NB4 (cell line): ENCODE measurements around the gene KIF1B.

ENCODE experiments used
- POLR2A ChIP-seq: IDR thresholded peaks from 2 replicates; pipeline ENCODE4 v1.6.1; 2011; ENCODE audit warnings: mild to moderate bottlenecking; ENCODE audit not compliant: insufficient read length; ENCODE audit errors: extremely low read depth
- TF ChIP-seq, protein P1 (sequence below): IDR thresholded peaks from one replicate; pipeline ENCODE4 v1.5.1; 2012; ENCODE audit warnings: low read depth, low read length
- TF ChIP-seq, protein P2 (sequence below): IDR thresholded peaks from 2 replicates; pipeline ENCODE4 v1.6.1; 2011; ENCODE audit warnings: low read depth, low read length

DNA sequence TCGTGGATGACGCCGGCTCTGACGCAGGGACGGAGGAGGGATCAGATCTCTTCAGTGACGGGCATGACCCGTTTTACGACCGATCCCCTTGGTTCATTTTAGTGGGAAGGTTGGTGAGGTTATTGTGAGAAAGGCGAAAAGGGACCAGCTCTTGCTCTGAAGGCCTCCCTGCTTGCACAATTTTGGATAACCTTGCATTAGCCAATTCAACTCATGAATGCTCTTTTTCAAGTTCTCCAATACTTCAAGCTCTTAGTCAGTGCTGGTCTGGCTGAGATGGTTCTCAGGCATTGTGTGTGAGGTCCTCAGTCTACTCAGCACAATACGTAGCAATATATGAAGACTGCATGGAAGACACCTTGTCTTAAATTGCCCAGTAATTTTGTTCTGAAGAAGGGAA, 115.9 kb downstream of the KIF1B start:
- TF ChIP-seq, protein P1, sequence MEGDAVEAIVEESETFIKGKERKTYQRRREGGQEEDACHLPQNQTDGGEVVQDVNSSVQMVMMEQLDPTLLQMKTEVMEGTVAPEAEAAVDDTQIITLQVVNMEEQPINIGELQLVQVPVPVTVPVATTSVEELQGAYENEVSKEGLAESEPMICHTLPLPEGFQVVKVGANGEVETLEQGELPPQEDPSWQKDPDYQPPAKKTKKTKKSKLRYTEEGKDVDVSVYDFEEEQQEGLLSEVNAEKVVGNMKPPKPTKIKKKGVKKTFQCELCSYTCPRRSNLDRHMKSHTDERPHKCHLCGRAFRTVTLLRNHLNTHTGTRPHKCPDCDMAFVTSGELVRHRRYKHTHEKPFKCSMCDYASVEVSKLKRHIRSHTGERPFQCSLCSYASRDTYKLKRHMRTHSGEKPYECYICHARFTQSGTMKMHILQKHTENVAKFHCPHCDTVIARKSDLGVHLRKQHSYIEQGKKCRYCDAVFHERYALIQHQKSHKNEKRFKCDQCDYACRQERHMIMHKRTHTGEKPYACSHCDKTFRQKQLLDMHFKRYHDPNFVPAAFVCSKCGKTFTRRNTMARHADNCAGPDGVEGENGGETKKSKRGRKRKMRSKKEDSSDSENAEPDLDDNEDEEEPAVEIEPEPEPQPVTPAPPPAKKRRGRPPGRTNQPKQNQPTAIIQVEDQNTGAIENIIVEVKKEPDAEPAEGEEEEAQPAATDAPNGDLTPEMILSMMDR = no peak
- TF ChIP-seq, protein P2, sequence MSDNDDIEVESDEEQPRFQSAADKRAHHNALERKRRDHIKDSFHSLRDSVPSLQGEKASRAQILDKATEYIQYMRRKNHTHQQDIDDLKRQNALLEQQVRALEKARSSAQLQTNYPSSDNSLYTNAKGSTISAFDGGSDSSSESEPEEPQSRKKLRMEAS = no peak
- no peak for TF ChIP-seq POLR2A
